Glomerular endothelial cell (primary cell): ENCODE data around the gene CDHR4. TPM values are rescaled to one million over a fixed set of nuclear protein-coding genes. Genes with fewer than 3 reads are reported as not detected.
"Not testable (repeated sequence)": the region's sequence is repeated elsewhere in the genome, so short reads cannot be mapped to it uniquely, and the experiment has no call there.

ENCODE experiments used
- DNase-seq: peaks from one replicate; pipeline ENCODE4 v3.0.0-alpha.2; 2011; ENCODE audit warnings: low read depth, low spot score; ENCODE audit errors: extremely low read depth
- total RNA-seq: library from RNA; depleted of rRNA; stranded (reverse); fragments of >200 nt; gene quantifications from 2 replicates; pipeline ENCODE4 v1.2.3, GENCODE V29; 2015

Gene CDHR4
- total RNA-seq, 1 donor from 2014 or later: not detected

DNA sequence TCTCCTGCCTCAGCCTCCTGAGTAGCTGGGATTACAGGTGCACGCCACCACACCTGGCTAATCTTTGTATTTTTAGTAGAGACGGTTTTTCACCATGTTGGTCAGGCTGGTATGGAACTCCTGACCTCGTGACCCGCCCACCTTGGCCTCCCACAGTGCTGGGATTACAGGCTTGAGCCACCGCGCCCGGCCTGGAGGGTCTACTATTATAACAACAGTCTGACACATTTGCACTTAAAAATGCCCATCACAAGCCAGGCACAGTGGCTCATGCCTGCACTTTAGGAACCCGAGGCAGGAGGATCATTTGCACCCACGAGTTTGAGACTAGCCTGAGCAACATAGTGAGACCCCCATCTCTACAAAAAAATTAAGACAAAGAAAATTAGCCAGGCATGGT lies 17.4 kb downstream of the CDHR4 start:
- not testable (repeated sequence) for DNase-seq

DNA sequence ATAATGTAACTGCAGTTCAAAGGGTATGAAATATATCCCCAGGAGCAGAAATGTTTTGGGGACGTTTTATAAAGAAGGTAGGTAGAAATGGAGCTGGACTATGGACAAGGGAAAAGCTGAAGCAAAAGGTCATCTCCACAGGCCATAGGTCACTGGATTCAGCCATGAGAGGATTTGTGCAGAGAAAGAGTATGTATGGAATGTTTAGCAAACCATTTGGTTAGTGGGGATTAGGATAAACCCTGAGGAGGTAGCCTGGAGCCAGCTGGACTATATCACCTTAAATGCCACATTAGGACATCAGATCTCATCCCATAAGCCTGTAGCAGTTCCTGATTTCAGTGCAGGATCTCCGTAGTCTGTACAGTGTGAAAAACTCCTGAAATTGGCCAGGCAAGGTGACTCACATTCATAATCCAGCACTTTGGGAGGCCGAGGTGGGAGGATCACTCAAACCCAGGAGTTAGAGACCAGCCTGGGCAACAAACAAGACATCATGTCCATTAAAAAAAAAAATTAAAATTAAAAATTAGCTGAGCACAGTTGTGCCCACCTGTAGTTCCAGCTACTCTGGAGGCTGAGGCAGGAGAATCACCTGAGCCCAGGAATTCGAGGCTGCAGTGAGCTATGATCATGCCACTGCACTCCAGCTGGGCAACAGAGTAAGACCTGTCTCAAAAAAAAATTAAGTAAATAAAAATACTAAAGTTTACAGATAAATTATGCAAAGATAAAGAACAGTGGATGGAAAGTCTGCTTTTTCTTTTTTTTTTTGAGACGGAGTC lies 18.1 kb downstream of the CDHR4 start:
- no peak for DNase-seq

DNA sequence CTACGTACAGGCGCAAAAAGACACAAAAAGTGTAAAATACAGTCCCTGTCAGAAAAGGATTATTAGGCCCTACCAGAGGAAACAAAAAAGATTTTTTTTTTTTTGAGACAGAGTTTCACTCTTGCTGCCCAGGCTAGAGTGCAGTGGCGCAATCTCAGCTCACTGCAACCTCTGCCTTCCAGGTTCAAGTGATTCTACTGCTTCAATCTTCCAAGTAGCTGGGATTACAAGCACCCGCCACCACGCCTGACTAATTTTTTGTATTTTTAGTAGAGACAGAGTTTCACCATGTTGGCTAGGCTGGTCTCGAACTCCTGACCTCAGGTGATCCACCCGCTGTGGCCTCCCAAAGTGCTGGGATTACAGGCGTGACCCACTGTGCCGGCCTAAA lies 18.7 kb downstream of the CDHR4 start:
- not testable (repeated sequence) for DNase-seq

DNA sequence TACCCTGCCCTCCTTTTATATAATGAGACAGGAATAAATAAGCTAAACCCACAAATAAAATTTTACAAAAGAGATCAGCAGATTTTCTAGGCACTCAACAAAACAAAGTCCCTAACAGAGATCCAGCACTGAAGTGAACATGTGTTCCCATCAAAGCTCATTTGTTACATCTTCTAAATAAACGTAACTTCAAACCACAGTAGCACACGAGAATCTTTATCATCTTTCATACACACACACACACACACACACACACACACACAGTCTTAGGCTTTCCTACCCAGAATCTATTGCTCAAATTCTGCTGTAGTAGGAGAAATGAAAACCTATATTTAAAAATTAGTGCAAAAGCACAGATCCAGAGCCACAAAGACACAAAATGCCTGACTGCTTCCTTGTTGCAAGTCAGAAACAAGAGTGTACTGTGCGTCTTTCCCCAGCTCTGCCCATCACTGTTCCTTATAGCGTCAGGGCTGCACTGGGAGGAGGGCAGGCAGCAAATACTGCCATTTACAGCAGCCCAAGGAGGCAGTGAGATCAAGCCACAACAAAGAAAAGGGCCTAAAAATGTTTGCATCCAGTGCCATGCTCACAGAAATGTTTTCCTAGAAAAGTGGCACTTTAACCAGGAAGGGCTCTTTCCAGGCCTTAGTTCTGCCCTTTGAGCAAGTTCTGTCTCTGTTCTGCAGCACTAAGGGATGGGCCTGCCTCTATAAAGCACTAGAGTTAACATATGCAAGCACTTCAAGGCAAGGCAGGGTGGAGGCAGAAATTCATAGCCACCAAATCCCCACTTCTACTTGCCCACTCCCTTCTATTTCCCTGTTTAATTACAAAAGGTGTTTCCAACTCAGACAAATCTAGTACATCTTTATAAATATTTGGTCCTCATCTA lies 19.3 kb downstream of the CDHR4 start:
- no peak for DNase-seq

DNA sequence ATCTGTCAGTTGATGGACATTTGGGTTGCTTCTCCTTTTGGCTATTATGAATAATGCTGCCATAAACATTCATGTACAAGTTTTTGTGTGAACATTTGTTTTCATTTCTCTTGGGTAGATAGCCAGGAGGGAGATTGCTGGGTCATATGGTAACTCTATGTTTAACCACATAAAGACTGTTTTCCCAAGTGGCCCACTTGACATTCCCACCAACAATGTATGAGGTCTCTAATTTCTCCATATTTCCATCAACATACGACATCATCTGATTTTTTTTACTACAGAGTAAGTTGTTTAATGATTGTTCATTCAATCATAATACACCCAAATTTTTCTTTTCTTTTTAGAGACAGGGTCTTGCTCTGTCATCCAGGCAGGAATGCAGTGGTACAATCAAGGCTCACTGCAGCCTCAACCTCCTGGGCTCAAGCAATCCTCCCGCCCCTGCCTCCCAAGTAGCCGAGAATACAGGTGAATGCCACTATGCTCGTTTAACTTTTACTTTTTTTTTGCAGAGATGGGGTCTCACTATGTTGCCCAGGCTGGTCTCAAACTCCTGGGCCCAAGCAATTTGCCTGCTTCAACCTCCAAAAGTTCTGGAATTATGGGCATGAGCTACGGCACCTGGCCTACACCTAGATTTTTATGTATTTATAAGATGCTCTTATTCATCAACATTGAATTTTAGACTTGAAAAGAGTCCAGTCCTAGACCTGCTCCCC lies 20.2 kb downstream of the CDHR4 start:
- no peak for DNase-seq

DNA sequence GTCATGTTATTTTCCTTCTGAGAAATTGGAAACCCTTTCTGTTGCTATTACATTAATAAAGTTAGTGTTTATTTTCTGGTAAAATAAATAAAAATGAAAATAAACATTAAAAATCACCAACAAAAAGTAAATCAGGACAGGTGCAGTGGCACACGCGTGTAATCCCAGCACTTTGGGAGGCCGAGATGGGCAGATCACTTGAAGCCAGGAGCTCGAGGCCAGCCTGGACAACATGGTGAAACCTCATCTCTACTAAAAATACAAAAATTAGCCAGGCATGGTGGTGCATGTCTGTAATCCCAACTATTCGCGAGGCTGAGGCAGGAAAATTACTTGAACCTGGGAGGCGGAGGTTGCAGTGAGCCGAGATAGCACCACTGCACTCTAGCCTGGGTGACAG lies 23.6 kb downstream of the CDHR4 start:
- not testable (repeated sequence) for DNase-seq

DNA sequence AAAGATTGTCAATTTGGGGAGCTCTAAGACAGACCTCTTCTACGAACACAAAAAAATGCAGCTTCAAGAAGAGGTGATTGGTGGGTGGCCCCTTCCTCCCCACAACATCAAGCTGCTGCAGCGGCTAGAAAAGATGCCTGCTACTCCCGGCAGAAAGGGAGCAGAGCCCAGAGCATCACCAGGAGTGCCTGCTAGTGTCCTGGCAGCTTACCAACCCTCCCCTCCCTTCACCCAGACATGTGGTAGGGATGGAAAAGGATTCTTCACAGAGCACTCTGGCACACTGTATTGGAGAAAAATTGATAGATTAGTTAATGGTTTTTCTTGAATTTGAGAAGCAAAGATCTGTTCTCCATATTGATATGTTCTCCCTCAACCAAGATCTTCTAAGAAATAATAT lies 24.1 kb downstream of the CDHR4 start:
- DNase-seq: no peak

DNA sequence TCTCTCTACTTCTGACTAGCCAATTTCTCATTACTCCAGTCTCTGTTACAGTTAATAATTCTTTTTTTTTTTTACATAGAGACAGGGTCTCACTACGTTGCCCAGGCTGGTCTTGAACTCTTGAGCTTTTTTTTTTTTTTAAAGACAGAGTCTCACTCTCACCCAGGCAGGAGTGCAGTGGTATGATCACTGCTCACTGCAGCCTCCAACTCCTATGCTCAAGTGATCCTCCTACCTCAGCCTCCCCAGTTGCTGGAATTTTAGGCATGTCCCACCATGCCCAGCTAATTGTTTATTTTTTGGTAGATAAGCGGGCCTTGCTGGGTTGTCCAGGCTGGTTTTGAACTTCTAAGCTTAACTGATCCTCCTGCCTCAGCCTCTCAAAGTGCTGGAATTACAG lies 27.0 kb downstream of the CDHR4 start:
- no peak for DNase-seq

DNA sequence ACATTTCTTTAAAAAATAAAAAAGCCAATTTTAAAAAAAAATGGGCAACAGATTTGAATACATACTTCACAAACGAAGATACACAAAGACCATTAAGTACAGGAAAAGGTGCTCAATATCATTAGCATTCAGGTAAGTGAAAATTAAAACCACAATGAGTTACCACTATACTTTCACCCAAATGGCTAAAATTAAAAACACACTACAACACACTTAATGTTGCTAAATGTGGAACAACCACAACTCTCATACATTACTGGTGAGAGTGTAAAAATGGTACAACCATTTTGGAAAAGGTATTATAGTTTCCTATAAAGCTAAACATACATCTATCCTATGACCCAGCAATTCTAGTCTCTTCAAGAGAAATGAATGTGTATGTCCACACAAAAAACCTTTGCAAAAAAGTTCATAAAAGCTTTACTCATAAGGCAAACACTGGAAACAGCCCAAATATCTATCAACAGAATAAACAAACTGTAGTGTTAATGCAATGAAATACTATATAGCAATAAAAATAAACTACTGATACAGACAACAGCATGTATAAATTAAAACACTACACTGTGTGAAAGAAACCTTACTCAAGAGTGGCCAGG lies 28.2 kb downstream of the CDHR4 start:
- DNase-seq: no peak

DNA sequence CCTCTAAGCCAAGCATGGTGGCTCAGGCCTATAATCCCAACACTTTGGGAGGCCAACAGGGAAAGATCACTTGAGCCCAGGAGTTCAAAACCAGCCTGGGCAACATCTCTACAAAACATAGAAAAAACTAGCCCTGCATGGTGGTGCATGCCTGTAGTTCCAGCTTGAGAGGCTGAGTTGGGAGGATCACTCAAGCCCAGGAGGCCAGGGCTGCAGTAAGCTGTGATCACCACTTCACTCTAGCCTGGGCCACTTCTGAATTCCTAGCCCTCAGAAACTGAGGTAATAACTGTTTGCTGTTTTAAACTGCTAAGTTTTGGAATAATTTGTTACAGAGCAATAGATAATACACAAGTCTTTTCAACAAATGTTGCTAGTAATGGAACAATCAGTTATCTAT lies 29.7 kb downstream of the CDHR4 start:
- DNase-seq: no peak

DNA sequence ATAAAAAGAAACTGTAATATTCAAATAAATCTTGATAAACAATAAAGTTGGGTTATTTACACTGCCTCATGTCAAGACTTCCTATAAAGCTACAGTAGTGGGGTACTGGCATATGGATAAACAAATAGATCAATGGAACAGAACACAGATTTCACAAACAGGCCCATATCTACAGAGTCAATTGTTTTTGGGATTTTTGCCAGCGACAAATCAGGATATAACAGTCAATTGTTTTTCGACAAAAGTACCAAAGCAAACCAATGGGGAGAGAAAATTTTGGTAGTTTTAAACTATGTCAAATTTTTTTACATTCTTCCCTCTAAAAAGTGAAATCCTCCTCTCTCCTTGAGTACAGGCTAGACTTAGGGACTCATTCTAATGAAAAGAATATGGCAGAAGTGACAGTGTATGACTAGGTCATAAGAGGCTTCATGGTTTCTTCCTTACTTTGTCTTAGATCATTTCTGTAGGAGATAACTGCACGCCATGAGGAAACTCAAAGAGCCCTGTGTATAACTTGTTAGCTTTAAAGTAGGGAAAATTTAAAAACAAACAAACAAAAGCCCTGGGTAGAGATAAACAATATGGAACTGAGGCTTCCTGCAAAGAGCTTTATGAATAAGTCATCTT lies 30.3 kb downstream of the CDHR4 start:
- DNase-seq: no peak

DNA sequence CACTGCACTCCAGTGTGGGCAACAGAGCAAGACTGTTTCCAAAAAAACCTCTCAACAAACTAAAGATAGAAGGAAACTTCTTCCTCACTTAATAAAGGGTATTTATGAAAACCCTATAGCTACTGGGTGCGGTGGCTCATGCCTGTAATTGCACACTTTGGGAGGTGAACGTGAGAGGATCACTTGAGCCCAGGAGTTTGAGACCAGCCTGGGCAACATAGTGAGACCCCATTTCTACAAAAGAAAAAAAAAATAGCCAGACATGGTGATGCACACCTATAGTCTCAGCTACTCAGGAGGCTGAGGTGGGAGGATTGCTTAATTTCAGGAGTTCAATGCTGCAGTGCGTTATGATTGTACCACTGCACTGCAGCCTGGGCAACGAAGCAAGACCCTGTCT lies 35.7 kb downstream of the CDHR4 start:
- DNase-seq: no peak

DNA sequence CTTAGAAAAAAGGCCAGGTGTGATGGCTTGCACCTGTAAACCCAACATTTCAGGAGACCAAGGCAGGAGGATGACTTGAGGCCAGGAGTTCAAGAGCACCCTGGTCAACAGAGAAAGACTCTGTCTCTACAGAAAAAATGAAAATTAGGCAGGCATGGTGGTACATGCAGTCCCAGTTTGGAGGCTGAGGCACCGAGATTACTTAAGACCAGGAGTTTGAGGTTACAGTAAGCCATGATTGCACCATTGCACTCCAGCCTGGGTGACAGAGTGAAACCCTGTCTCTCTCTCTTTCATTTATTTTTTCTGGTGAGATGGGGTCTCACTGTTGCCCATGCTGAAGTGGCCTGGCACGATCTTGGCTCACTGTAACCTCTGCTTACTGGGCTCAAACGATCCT lies 38.0 kb downstream of the CDHR4 start:
- no peak for DNase-seq

DNA sequence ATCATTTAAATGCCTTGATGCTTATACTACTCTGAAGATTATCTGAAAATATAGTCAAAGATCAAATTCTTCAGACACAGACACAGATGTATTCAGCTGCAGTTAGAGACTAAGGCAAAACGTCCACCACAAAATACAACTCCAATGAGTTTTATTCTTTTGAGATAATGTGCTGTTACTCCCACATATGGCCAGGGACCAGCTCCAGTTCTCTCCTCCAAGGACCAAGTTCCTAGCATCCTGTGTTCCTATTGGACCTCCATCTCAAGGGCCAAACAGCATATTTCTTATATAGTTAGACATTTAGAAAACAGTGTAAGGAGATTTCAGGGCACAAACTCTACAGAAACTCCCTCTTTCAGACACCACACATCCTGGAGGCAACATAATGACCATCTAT lies 40.4 kb downstream of the CDHR4 start:
- no peak for DNase-seq

DNA sequence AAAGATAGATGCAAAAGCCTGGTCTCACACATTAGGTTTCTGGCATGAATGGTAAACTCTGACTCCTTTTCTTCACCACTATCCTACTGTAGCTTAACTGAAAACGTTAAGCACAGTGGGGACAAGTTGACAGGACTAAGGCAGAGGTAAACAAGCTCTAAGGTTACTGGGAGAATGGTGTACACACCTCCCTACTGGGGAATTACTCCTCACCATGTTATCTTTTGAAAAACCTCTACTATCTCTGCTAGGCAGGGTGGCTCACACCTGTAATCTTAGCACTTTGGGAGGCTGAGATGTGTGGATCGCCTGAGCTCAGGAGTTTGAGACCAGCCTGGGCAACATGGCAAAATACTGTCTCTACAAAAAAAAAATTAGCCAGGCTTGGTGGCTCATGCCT lies 42.5 kb downstream of the CDHR4 start:
- DNase-seq: no peak

DNA sequence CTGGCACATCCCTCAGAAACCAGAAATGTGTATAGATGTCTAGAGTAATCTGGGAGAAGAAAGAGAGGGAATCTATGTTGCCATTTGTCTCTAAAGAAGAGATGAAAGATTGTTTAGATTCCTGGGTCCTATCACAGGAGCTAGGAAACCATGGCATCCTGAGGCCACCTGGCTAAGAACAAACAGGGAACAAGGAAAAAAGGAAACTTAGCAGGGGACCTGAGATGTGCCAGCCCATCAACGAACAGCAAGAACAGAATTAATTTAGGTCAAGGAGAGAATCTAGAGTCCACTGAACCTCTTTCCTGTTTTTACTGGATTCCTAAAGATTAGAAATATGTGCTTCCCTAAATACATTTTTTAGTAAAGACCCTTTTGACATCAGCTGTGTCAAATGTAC lies 43.6 kb downstream of the CDHR4 start:
- no peak for DNase-seq

DNA sequence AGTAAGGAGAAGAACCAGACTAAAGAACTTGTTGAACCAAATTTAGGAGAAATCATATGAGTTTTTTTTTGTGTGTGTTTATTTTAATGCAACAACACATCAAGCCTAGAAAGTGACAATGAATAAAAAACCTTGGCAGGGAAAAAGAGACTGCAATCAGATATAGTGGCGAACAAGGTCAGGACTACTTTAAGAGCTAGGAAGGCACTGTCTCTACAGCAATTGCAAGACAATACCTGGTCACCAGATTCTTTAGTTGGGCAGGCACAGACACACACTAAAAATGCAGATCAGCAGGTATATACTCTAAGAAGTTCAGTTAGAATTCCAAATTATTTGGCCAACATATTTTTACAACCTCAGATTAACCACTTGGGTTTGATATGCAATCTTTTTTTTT lies 45.1 kb downstream of the CDHR4 start:
- DNase-seq: no peak

DNA sequence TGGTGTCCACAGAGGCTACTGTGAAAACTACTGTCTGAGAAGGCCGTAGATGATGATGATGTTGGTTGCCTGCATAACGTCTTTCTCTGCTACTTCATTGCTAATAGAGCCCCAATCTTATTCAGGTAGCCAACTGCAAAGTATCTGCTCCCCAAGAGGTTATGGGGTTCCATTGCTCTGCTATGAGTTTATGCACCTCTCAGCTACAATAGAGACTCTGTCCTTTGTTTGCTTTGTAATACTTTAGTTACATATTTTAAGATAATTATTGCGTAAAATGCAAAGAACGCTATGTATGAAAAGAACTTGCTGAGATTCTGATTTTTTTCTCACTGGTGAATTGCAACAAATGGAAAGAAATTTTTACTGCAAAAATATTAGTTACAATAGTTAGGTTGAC lies 48.2 kb downstream of the CDHR4 start:
- no peak for DNase-seq

DNA sequence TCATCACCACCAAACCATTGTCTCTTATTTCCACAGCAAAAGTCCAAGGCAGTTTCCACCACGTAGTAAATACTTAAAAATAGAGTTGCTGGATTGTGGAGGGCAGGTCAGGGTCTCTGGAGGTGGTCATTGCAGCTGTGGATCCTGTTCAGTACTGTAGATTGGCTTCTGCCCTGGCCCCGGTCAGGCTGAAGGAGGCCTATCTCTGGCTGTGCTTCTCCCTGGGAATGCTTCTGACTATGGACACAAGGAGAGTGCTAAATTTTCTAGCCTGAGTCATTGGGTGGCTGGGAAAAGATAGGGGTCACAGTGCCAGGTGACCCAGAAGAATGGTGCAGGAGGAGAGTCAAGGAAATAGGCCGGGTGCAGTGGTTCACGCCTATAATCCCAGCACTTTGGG lies 49.6 kb downstream of the CDHR4 start:
- no peak for DNase-seq

DNA sequence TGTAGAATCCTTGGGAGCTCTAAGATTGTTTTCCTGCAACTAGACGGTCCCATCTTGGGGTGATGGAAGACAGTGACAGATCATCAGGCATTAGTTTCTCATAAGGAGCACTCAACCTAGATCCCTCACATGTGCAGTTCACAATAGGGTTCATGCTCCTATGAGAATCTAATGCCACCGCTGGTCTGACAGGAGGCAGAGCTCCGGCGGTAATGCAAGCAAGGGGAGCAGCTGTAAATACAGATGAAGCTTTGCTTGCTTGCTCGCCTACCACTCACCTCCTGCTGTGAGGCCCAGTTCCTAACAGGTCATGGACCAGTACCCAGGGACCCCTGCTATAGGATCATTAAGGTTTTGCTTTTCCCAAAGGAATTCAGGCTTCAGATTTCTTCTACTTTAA lies 50.8 kb downstream of the CDHR4 start:
- not testable (repeated sequence) for DNase-seq
